B cell (primary cell): ENCODE data around the gene TAF4.

ENCODE experiments used
- CTCF ChIP-seq: fragments of 200-600 bp; IDR thresholded peaks from one replicate; pipeline ENCODE4 v1.8.0; 2022; ENCODE audit warnings: antibody characterized with exemption, mild to moderate bottlenecking
- EZH2 ChIP-seq: IDR thresholded peaks from 2 replicates; pipeline ENCODE4 v1.6.1; 2012; ENCODE audit warnings: borderline replicate concordance, low read depth, mild to moderate bottlenecking, moderate library complexity, low read length; ENCODE audit not compliant: insufficient read depth, poor library complexity, severe bottlenecking

GRCh38 chr20:62058941-62059340 is 6.7 kb downstream of the TAF4 start:
- TF ChIP-seq EZH2: no peak
- no peak for TF ChIP-seq CTCF
